Measurements from ENCODE around the gene ITGB3. TPM values are rescaled to one million over a fixed set of nuclear protein-coding genes. Genes with fewer than 3 reads are reported as not detected.
A peak's percentile ranks its signal among the peaks of the same experiment; 100 is the strongest.

ITGB3 gene
- total RNA-seq, 1 experiment from 2014 or later = 138 TPM

DNA sequence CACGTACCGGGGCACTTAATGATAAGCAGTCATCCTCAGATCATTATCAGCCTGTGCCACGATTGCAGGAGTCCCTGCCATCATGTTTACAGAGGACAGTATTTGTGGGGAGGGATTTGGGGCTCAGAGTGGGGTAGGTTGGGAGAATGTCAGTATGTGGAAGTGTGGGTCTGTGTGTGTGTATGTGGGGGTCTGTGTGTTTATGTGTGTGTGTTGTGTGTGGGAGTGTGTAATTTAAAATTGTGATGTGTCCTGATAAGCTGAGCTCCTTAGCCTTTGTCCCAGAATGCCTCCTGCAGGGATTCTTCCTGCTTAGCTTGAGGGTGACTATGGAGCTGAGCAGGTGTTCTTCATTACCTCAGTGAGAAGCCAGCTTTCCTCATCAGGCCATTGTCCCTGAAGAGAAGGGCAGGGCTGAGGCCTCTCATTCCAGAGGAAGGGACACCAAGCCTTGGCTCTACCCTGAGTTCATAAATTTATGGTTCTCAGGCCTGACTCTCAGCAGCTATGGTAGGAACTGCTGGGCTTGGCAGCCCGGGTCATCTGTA, 56.6 kb downstream of the ITGB3 start:
- DNase-seq (ENCODE audit: low read depth) = no peak
- in situ Hi-C loops (cut with HindIII; ENCODE audit: low pct_unique_long_range_greater_than_20kb, low sequenced_read_pairs) = no loop called here

DNA sequence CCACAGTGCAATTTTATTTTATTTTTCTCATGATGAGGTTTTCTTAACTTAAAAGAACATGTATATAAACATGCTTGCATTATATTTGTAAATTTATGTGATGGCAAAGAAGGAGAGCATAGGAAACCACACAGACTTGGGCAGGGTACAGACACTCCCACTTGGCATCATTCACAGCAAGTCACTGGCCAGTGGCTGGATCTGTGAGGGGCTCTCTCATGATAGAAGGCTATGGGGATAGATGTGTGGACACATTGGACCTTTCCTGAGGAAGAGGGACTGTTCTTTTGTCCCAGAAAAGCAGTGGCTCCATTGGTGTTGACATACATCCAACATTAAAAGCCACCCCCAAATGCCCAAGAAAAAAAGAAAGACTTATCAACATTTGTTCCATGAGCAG, 57.8 kb downstream of the ITGB3 start:
- DNase-seq (ENCODE audit: low read depth) = no peak
- in situ Hi-C loops (cut with HindIII; ENCODE audit: low pct_unique_long_range_greater_than_20kb, low sequenced_read_pairs) = no loop called here

DNA sequence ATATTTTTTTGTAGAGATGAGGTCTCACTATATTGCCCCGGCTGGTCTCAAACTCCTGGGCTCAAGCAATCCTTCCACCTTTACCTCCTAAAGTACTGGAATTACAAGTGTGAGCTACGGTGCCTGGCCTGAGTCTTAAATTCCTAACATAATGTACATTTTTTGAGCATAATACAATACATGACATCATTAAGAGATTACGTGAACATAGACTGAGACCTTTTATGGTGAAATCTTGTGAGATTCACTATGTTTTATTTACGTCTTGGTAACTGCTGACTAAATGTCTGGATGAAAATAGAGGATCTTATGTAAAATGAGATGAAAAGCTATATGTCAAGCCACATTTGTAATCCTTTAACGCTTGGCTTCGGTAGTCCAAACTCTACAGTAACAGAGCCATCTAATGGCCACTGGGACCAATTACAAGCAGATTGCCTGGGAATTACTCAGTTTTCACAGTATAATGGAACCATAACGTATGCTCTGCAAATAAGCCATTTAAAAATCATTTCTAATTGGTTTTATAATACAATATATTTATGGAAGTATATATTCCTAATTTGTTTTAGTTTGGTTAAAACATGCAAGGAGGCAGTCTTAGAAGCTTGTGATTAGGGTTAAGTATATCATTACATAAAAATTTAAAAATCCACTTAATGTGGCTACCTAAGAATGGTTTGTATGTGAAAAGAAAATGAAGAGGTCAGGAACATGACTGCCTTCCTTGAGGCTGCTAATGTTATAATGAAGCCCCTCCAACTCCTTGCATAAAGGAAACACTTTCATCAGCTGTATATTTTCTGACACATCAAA, 62.0 kb downstream of the ITGB3 start:
- in situ Hi-C loops (cut with HindIII; ENCODE audit: low pct_unique_long_range_greater_than_20kb, low sequenced_read_pairs) = no loop called here
- DNase-seq (ENCODE audit: low read depth) = peak; percentile 69

DNA sequence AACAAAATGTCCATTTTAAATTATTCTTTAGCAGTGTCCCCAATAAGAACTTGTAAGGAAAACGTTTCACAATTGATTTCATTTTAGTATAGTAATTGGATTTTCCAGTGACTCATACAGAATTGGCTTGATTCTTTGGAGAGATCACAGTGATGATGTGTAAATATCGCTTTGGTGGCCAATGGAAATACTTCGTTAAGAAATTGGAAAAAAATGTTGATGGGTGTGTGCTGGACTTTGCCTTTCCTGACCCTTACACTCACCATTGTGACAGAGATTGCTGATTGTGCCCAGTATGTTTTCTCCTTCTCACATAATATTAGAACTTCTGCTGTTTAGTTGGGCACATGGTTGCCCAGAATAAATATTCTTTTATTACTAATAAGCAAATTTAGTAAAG, 62.7 kb downstream of the ITGB3 start:
- no peak for DNase-seq (ENCODE audit: low read depth)
- in situ Hi-C loops (cut with HindIII; ENCODE audit: low pct_unique_long_range_greater_than_20kb, low sequenced_read_pairs) = no loop called here

DNA sequence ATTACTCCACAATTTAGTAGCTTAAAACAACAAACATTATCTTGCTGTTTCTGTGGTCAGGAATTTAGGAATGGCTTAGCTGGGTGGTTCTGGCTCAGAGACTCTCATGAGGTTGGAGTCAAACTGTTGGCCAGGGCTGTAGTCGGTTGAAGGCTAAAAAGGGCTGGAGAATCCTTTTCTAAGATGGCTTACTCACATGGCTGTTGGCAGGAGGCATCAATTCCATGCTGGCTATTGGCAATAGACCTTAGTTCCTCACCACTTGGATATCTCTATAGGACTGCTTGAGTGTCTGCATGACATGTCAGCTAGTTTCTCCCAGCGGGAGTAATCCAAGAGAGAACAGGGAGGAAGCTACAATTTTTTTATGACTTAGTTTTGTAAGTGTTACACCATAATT, 63.5 kb downstream of the ITGB3 start:
- DNase-seq (ENCODE audit: low read depth) = no peak
- in situ Hi-C loops (cut with HindIII; ENCODE audit: low pct_unique_long_range_greater_than_20kb, low sequenced_read_pairs) = no loop called here

DNA sequence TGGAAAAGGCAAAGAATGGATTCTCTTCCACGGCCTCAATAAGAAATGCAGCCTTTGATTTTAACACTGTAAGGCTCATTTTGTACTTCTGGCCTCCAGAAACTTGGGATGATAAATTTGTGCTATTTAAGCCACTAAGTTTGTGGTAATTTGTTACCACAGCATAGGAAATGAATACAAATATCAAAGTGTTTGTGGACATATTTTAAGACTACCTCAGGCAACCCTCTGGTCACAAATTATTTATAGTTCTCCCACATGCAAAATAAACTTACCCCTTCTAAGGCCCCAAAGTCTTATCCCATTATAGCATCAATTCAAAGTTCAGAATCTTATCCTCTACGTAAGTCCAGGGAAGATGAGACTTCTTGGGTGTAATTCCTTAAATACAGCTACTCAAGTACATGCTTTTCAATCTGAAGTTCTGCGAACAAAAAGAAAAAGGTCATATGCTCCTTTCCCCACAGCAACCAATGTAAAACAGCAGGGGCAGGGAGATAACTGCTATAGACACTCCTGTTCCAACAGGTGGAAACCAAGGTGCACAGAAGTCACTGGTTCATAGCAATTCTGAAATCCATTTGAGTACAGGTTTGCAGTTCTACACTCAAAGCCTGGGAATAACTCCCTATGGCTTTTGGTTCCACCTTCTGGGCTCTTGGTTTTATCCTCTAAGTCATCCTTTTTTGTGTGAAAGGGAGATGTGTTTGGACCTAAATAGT, 64.7 kb downstream of the ITGB3 start:
- in situ Hi-C loops (cut with HindIII; ENCODE audit: low pct_unique_long_range_greater_than_20kb, low sequenced_read_pairs) = no loop called here
- no peak for DNase-seq (ENCODE audit: low read depth)

DNA sequence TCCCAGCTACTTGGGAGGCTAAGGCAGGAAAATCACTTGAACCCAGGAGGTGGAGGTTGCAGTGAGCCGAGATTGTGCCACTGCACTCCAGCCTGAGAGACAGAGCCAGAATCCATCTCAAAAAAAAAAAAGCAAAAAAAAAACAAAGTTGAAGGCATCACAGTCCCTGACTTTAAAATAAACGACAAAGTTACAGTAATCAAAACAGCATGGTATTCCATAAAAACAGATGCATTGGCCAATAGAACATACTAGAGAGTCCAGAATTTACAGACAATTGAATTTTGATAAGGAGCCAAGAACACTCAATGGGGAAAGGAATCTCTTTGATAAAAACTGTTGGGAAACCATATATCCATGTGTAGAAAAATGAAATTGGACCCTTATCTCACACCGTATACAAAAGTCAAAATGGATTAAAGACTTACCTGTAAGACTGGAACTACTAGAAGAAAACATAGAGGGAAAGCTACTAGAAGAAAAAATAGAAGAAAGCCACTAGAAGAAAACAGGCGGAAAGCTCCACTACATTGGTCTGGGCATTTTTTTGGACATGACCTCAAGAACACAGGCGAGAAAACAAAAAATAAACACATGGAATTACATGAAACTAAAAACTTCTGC, 67.4 kb downstream of the ITGB3 start:
- DNase-seq (ENCODE audit: low read depth) = no peak

DNA sequence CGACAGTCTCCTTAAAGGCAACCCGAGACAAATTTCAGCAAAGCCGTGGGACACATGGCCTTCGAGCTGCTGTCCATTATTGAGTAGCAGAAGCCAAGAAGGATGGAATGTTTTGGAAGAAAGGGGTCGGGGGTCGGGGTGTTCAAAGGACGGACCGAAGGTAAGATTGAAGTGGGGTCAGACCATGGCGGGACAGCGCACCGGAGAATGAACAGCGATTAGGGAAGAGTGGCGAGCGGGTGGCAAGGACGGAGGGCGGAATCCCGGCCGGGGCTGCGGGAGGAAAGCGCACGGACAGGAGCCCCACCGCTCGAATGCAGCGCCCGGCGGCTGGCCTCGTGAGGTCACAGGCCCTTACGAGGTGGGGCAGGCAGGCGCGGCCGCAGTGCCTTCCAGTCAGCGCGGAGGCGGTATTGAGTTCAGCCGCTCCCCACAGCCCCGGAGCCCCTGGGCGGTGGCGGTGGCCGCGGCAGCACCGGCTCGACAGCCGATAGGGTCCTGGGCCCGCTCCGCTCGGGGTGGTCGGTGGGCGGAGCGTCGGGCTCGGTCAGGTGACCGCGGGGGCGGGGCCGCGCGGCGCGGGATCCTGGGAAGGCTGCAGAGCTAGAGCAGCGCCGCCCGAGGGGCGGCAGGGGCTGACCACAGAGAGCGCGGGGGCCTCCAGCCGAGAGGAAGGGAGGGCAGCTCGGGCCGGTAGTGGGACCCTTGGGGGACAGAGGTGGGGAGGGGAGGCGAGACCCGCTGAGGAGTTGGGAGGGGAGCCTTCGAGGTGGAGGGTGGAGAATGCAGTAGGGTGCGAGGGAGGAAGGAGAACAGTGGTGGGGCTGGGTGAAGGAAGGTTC, 70.0 kb downstream of the ITGB3 start, which contains the start of gene EFCAB13:
EFCAB13 (plus strand) TSS at position 574 of the 842 bp plus-strand sequence. CDS start 4,399 bp downstream, outside the sequence.
- DNase-seq (ENCODE audit: low read depth) = peak; percentile 93
- in situ Hi-C loops (cut with HindIII; ENCODE audit: low pct_unique_long_range_greater_than_20kb, low sequenced_read_pairs) = no loop called here

More for the DNA sequence above, 67.4 kb downstream of the ITGB3 start:
- in situ Hi-C loops (cut with HindIII; ENCODE audit: low pct_unique_long_range_greater_than_20kb, low sequenced_read_pairs) = no loop called here

DNA sequence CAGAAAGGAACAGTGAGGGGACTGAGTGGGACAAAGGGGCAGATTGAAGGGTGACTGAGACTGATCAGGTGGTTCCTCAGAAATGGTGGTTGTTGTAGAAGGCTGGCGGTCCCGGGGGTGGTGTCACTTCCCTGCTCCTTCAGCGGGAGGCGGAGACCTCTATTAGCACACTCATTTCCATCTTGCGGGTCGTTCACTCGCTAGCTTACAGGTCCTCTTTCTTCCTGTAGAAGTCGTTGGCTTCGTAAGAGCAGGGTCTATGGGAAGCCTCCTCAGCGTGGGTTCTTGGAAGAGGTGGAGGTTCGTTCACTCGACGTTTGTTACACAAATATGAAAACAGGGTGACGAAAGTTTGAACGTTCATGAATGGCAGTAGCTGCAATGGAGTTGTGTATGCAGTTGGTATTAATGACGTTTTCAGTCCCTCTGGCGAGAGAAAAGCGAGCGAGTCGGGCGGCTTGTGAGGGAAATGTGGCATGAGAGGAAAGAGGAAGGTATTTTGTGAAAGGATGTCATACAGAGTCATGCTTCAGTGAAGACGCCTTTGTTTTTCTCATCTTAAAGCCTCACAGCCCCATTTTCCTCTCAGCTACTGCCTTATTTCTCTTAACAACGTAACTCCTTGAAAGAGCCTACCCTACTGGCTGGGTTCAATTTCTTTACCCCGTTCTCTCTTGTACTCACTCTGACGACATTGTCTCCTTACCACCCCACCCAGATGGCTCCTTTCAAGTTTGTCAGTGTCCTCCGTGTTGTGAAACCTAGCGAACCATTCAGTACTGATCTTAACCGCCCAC, 70.8 kb downstream of the ITGB3 start:
- in situ Hi-C loops (cut with HindIII; ENCODE audit: low pct_unique_long_range_greater_than_20kb, low sequenced_read_pairs) = no loop called here
- peak; percentile 74 for DNase-seq (ENCODE audit: low read depth)

DNA sequence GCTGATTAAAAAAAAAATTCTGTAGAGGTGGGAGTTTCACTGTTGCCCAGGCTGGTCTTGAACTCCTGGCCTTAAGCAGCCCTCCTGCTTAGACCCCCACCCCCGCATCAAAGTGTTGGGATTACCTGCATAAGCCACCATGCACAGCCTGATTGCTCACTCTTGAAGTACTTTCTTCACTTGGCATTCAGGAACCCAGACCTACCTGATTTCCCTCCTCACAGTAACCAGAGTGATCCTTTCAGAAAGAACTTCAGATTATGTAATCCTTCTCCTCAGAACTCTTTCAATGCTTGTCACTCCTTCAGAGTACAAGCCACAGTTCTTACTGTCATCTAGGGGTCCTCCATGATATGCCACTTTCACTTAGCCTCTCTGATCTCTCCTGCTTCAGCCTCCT, 71.5 kb downstream of the ITGB3 start:
- no peak for DNase-seq (ENCODE audit: low read depth)
- in situ Hi-C loops (cut with HindIII; ENCODE audit: low pct_unique_long_range_greater_than_20kb, low sequenced_read_pairs) = no loop called here

DNA sequence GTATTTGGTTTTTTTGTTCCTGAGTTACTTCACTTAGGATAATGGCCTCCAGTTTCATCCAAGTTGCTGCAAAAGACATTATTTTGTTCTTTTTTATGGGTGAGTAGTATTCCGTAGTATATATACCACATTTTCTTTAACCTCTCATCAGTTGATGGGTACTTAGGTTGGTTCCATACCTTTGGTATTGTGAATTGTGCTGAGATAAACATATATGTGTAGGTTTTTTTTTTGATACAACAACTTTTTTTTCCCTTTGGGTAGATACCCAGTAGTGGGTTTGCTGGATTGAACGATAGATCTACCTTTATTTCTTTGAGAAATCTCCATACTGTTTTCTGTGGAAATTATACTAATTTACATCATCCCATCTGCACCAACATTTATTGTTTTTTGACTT, 76.9 kb downstream of the ITGB3 start:
- in situ Hi-C loops (cut with HindIII; ENCODE audit: low pct_unique_long_range_greater_than_20kb, low sequenced_read_pairs) = no loop called here
- DNase-seq (ENCODE audit: low read depth) = no peak

DNA sequence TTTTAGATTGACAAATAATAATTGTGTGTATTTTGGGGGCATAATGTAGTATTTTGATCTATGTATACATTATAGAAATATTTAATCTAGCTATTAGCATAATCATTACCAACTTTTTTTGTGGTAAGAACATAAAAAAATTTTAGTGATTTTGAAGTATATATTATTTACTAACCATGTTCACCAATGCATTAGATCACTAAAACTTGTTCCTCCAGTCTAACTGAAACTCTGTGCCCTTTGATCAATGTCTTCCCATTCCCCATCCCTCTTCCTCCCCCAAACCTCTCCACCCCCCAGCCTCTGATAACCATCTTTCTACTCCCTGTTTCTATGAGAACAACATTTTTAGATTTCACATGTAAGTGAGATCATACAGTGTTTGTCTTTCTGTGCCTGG, 78.7 kb downstream of the ITGB3 start:
- DNase-seq (ENCODE audit: low read depth) = no peak
- in situ Hi-C loops (cut with HindIII; ENCODE audit: low pct_unique_long_range_greater_than_20kb, low sequenced_read_pairs) = no loop called here

DNA sequence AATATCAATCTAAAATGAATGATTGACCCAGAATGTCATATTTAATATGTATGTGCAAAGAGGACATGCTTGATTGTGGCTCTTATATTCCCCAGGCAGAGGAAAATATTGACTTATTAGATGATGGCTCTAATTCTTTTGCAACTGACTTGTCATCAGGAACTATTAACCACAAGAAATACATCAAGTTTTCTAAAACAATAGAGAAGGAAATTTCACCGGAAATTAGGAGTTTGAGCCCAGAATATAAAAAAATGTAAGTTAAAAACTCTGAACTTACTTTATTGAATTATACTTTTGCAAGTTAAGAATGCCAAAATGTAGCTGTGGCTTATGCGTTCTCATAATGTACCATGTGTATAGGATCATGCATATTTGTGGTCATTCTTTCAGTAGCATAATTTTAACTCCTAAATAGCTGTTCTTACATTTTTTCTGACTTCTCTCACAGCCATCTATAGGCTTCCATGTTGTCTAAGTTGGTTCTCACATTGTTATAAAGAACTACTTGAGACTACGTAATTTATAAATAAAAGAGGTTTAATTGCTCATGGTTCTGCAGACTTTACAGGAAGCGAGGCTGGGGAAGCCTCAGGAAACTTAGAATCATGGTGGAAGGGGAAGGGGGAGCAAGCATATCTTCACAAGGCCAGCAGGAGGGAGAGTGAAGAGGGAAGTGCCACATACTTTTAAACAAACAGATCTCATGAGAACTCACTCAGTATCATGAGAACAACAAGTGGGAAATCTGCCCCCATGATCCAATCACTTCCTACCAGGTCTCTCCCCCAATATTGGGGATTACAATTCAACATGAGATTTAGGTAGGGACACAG, 81.7 kb downstream of the ITGB3 start:
- DNase-seq (ENCODE audit: low read depth) = no peak
- in situ Hi-C loops (cut with HindIII; ENCODE audit: low pct_unique_long_range_greater_than_20kb, low sequenced_read_pairs) = no loop called here

DNA sequence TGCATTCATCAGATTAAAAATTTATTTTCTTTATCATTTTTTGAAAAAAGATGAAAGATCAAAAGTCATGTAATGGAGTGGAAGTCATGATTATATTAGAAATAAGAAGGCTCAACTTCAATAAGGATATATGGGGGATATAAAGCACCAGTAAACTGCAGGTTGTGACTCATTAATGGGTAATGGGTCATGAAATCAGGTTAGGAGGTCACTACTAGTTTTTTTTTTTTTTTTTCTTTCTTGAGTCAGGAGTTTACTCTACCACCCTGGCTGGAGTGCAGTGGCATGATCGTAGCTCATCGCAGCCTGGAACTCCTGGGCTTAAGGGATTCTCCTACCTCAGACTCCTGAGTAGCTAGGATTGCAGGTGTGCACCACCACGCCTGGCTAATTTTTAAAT, 84.4 kb downstream of the ITGB3 start:
- in situ Hi-C loops (cut with HindIII; ENCODE audit: low pct_unique_long_range_greater_than_20kb, low sequenced_read_pairs) = no loop called here
- peak; percentile 66 for DNase-seq (ENCODE audit: low read depth)

DNA sequence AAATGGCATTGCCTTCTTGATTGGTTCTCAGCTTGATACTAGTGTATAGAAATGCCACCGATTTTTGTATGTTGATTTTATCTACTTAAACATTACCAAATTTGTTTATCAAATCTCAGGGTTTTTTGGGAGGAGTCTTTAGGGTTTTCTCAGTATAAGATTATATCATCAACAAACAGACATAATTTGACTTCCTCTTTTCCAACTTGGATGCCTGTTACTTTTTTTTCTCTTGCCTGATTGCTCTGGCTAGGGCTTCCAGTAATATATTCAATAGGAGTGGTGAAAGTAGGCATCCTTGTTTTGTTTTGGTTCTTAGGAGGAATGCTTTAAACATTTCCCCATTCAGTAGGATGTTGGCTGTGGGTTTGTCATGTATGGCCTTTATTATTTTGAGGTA, 99.2 kb downstream of the ITGB3 start:
- in situ Hi-C loops (cut with HindIII; ENCODE audit: low pct_unique_long_range_greater_than_20kb, low sequenced_read_pairs) = no loop called here
- DNase-seq (ENCODE audit: low read depth) = no peak

DNA sequence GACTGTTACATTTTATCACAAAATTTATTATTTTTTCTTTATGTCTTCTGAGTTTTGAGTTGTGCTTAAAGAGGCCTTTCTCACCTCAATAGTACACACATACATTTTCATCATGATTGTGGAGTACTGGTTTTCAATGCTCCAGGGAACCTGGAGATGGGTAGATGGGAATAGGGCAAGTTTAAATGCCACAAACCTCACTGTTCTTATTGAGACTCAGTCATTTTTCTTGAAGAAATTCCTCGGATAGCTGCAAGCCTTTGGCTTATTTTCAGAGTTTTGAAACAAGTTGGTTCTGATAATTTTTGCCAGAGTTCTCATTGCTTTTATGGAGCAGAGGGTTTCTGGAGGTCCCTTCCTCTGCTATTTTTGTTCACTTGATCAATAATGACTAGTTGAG, 105.0 kb downstream of the ITGB3 start:
- no peak for DNase-seq (ENCODE audit: low read depth)
- in situ Hi-C loops (cut with HindIII; ENCODE audit: low pct_unique_long_range_greater_than_20kb, low sequenced_read_pairs) = no loop called here

All from Caki2 (cell line).